ENCODE results near the gene RTL10. TPM values are rescaled to one million over a fixed set of nuclear protein-coding genes. Genes with fewer than 3 reads are reported as not detected.

The RTL10 gene
- polyA plus RNA-seq, 1 of the 3 experiments (the other 2 are of a cell fraction), result 7.8 TPM

- peaks cover 24% of the 10 kb centered on the region in 2 experiments; a peak in 3 of 4 replicates for H3K4me1 ChIP-seq (ENCODE audit: control insufficient read depth in 1 of 2, insufficient read depth in 2 of 2, low read depth in 1 of 2, low read length in 1 of 2)
- TF ChIP-seq USF2 (IDR thresholded peaks at IDR 0.05; ENCODE audit: borderline replicate concordance, low read depth, low read length) (no peak), TAF1 (IDR thresholded peaks at IDR 0.05; ENCODE audit: borderline replicate concordance, low read depth, low read length) (no peak), GABPA (IDR thresholded peaks at IDR 0.05; ENCODE audit: low read depth) (no peak), TCF12 (IDR thresholded peaks at IDR 0.05) (no peak), GATA2 (CRISPR knock-in tag; IDR thresholded peaks at IDR 0.05) (no peak), CHD2 (IDR thresholded peaks at IDR 0.05; ENCODE audit: low read length, partially characterized antibody) (no peak)
- TF ChIP-seq, protein P1, sequence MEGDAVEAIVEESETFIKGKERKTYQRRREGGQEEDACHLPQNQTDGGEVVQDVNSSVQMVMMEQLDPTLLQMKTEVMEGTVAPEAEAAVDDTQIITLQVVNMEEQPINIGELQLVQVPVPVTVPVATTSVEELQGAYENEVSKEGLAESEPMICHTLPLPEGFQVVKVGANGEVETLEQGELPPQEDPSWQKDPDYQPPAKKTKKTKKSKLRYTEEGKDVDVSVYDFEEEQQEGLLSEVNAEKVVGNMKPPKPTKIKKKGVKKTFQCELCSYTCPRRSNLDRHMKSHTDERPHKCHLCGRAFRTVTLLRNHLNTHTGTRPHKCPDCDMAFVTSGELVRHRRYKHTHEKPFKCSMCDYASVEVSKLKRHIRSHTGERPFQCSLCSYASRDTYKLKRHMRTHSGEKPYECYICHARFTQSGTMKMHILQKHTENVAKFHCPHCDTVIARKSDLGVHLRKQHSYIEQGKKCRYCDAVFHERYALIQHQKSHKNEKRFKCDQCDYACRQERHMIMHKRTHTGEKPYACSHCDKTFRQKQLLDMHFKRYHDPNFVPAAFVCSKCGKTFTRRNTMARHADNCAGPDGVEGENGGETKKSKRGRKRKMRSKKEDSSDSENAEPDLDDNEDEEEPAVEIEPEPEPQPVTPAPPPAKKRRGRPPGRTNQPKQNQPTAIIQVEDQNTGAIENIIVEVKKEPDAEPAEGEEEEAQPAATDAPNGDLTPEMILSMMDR (IDR thresholded peaks at IDR 0.05), result no peak
- H3K27ac ChIP-seq (ENCODE audit: low read depth in 2 of 2, low read length in 1 of 2), result peak overlapping the region in 1 of 2 experiments; percentile 50; a peak in 2 of 4 replicates
- no peaks in the 10 kb centered on the region for H4K20me1 ChIP-seq (ENCODE audit: insufficient read depth)
- no peaks in the 10 kb centered on the region for H3K9me2 ChIP-seq
- no peak overlapping the region for H3K4me2 ChIP-seq
- H3K79me2 ChIP-seq (ENCODE audit: insufficient read depth), result peaks cover 26% of the 10 kb centered on the region; the same call in 1 of the 2 replicates
- 75% methylated on average over 12 of the region's 23 CpGs for WGBS (ENCODE audit: low lambda C conversion rate)
- ChIA-PET CTCF (interaction anchor here (1.0 to 6.1 kb wide), 25 partner anchors 9 to 196 kb away, joined by 3 to 64 read pairs (median 5); no protein-coding TSS in a partner anchor), POLR2A (interaction anchor here (1.5 kb wide), 1 partner anchor 145 kb away, joined by 4 read pairs; no protein-coding TSS in a partner anchor)
- H3K4me3 ChIP-seq (ENCODE audit: low read depth in 2 of 2, low read length in 1 of 2), result no peak overlapping the region
- H3K9ac ChIP-seq, result no peak overlapping the region
- DNase-seq, result peak; percentile 42
- no peak overlapping the region for H2AFZ ChIP-seq (ENCODE audit: low read depth)
- no peaks in the 10 kb centered on the region for H3K27me3 ChIP-seq (ENCODE audit: insufficient read depth)
- no peaks in the 10 kb centered on the region for H3K36me3 ChIP-seq (replicated peaks in 1 of 2; ENCODE audit: control insufficient read depth in 1 of 2, insufficient read depth in 2 of 2, low read length in 1 of 2)
- H3K9me3 ChIP-seq, result no peaks in the 10 kb centered on the region
- H3F3A ChIP-seq (replicated peaks; ENCODE audit: insufficient read depth), result peaks cover 2% of the 10 kb centered on the region
These were observed 21.0 kb upstream of the RTL10 start for GRCh38 chr22:19875531-19876313.

- no peak overlapping the region for H3K4me3 ChIP-seq (ENCODE audit: low read depth in 2 of 2, low read length in 1 of 2)
- no peak for DNase-seq
- no peak overlapping the region for H3K4me2 ChIP-seq
- peaks cover 20% of the 10 kb centered on the region; the same call in 1 of the 2 replicates for H3K79me2 ChIP-seq (ENCODE audit: insufficient read depth)
- no peak overlapping the region for H3K27ac ChIP-seq (ENCODE audit: low read depth in 2 of 2, low read length in 1 of 2)
- no peak overlapping the region for H2AFZ ChIP-seq (ENCODE audit: low read depth)
- WGBS (ENCODE audit: low lambda C conversion rate), result 93% methylated on average over 3 of the region's 12 CpGs
- ChIA-PET CTCF (interaction anchor here (1.0 to 6.1 kb wide), 13 partner anchors 8 to 144 kb away, joined by 3 to 64 read pairs (median 5); no protein-coding TSS in a partner anchor), POLR2A (no interaction called here)
- H4K20me1 ChIP-seq (ENCODE audit: insufficient read depth), result no peaks in the 10 kb centered on the region
- H3K4me1 ChIP-seq (ENCODE audit: control insufficient read depth in 1 of 2, insufficient read depth in 2 of 2, low read depth in 1 of 2, low read length in 1 of 2), result peaks cover 18 to 24% of the 10 kb centered on the region in 2 experiments; a peak in 3 of 4 replicates
- H3K27me3 ChIP-seq (ENCODE audit: insufficient read depth), result no peaks in the 10 kb centered on the region
- no peak overlapping the region for H3K9ac ChIP-seq
- no peaks in the 10 kb centered on the region for H3F3A ChIP-seq (replicated peaks; ENCODE audit: insufficient read depth)
- no peaks in the 10 kb centered on the region for H3K9me3 ChIP-seq
- TF ChIP-seq GABPA (IDR thresholded peaks at IDR 0.05; ENCODE audit: low read depth), result no peak
- TF ChIP-seq, protein P2, sequence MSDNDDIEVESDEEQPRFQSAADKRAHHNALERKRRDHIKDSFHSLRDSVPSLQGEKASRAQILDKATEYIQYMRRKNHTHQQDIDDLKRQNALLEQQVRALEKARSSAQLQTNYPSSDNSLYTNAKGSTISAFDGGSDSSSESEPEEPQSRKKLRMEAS (IDR thresholded peaks at IDR 0.05; ENCODE audit: low read depth), result no peak
- TF ChIP-seq REST (IDR thresholded peaks at IDR 0.05; ENCODE audit: low read depth, low read length), result no peak
- no peak for TF ChIP-seq FOXJ3 (CRISPR knock-in tag; IDR thresholded peaks at IDR 0.05)
- no peak for TF ChIP-seq EP300 (IDR thresholded peaks at IDR 0.05; ENCODE audit: borderline replicate concordance in 1 of 2, low read depth in 1 of 2, low read length in 1 of 2)
- no peak for TF ChIP-seq RXRA (IDR thresholded peaks at IDR 0.05; ENCODE audit: borderline replicate concordance, low read depth)
- H3K36me3 ChIP-seq (replicated peaks in 1 of 2; ENCODE audit: control insufficient read depth in 1 of 2, insufficient read depth in 2 of 2, low read length in 1 of 2), result no peaks in the 10 kb centered on the region
- H3K9me2 ChIP-seq, result no peaks in the 10 kb centered on the region
These were observed 20.4 kb upstream of the RTL10 start for GRCh38 chr22:19875061-19875530.
